GM19351 (cell line): Measurements from ENCODE around the gene LUZP1.

Source experiments
- ATAC-seq: cut with Tn5 transposase; IDR thresholded peaks from one replicate; pipeline ENCODE4 v1.9.1; 2021; ENCODE audit warnings: mild to moderate bottlenecking, moderate library complexity; ENCODE audit not compliant: unreplicated experiment

Gene LUZP1

DNA sequence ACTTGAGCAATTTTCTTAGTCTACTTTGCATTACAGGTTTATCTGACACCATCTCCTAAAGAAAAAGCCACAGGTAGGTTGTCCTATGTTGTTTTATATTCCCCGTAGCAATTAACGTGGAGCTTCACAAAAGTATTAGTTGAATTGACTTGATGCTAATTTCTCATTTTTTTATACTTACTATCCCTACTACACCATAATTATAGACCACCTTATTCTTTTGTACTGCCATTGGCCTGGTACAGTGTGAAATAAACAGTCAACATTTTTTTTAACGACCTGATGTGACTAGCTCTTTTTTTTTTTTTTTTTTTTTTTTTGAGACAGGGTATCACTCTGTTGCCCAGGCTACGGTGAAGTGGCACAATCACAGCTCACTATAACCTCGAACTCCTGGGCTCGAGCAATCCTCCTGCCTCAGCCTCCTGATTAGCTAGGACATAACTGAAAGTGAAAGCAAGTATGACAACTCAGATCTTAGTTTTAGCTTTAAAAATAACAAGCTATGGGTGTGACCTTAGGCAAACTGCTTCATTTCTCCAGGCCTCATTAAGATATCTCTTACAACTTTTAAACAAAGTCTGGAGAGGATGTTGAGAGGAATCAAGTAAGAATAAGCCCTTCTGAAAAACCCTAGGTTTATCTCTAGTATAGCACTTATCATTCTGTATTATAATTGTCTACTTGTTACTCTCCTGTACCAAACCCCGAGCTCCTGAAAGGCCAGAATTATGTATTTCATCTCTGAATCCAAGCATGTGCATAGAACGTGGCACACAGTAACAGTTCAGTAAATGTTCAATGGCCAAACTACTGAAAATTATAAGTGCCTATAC lies 49.5 kb downstream of the LUZP1 start:
- no peak for ATAC-seq

DNA sequence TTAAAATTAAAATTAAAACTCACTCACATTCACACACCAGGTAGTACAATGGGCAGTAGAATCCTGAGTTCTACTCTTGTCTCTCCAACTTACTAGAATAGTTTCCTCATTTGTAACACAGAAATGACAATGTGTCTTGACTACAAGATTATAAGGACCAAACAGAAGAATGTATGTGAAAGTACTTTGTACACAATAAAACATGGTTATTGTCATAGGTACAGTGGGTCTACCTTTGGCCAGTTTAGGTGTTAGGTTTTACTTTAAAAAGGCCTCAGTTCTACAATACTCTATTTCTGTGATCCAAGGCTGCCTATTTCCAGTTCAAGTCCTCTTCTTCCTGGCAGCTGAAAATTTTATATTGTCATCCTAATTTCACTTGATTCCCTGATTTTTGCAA lies 50.2 kb downstream of the LUZP1 start:
- ATAC-seq: no peak

DNA sequence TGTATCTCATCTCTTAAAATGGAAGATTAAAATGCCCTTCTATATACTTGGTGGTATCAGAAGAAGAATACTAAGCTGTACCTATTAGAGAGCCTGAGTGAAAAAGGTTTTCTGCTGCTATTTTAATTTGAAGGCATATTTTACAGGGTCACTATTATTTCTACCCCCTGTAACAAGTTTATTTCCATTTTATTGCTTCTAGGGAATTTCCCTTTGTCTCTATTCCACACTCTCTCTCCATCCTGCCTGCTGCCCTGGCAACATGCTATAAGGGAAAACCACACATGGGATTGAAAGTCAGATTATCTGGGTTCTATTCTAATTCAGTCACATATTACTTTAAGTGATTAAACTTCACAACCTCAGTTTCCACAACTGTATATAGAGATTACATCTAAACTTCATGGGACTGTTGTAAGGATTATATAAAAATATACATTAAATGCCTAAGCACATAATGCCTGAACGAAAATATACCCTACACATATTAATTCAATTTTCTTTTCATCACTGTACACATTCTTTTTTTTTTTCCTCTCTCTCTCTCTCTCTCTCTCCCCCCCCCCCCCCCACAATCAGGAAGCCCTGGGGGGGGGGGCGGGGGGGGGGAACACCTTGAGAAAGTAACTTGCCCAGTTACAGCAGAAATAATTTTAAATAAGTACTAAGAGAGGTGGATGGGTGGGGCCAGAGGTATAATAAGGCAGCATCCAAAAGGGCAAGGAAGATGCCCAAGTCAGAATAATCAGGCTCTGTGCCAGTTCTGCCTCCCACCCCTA lies 51.5 kb downstream of the LUZP1 start:
- no peak for ATAC-seq

DNA sequence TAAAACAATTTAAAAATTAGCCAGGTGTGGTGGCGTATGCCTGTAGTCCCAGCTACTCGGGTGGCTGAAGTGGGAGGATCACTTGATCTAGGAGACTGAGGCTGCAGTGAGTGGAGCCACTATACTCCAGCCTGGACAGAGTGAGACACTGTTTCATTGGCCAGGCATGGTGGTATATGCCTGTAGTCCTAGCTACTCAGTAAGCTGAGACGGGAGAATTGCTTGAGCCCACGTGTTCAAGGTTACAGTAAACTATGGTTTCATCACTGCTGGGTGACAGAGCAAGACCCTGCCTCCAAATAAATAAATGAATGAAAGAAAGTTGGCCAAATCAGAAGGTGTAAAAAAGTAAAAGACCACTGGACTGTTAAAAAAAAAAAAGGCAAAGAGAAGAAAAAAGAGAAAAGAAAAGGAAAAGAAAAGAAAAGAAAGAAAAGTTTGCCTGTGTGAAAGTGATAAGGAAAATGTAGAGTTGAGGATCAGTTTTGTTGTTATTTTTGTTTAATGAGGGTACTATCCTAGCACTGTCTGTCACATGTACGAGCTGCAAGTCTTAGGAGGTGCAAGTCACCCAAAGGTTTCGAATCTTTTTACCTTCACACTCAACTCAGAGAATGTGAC lies 52.3 kb downstream of the LUZP1 start:
- ATAC-seq: no peak

DNA sequence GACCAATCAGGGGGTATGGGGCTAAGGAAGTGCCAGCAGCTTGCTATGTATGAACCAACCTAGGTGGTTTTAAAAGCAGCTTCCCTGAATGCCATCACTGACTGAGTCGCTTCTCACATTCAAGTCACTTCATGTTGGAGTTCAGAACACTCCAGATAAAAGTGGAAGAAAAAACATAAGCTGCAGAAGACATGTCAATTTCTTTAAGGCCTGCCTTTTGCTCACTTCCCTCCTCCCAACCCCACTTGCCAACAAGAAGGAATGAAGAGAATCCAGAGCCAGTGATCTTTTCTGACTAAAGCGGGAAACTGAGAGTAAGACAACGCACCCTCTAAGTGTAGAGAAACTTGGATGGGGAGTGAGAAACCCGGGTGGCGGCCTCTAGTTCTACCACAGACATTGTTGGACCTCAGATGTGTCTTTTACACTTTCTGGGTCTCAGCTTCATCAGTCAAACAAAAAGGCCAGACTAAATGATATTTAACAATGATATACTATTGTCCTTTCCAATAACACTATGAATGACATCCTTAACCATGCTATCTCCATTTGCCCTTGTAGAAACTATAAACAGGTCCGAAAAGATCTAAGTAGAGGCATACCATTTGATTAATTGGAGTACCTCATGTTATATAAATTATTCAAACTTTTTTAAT lies 54.1 kb downstream of the LUZP1 start:
- no peak for ATAC-seq

DNA sequence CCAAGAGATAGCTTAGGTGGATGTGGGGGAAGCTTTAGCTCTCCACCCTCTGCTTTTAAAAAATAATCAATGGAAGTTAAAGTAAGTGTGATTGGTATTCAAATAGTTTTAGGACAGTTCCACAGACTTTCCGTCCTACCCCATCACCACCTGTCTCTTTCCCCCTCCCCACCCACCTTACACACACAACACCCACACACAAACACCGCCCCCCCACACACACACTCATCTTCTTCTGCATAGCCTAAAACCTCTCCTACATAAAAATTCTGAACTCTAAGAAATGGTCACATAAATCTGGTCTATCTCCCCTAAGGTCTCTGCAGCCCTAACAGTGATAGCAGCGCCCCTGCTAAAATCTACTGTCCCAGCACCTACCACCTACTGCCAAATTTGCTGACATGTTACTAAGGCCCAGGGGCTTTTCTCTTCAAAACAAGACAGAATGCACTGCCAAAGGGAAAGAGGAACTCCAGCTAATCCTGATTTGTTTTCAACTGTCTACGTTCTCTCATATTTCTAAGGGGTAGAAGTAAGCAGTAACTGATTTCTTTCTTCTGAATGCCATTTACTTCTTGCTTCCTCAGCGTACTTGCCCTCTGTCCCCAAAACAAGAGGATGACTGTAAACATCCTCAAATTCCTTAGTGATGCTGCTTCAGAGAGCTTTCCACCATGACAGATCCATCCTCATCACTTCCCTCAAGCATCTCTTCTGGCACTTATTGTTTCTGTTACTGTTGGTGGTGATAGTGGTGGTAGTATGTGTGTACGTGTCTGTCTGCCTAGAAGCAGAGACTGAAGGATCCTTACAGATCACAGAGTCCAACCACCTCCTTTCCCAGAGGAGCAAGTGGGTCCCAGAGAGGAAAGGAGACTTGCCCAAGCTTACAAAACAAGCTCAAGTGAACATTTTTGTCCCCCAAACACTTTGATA lies 56.8 kb downstream of the LUZP1 start:
- ATAC-seq: no peak

DNA sequence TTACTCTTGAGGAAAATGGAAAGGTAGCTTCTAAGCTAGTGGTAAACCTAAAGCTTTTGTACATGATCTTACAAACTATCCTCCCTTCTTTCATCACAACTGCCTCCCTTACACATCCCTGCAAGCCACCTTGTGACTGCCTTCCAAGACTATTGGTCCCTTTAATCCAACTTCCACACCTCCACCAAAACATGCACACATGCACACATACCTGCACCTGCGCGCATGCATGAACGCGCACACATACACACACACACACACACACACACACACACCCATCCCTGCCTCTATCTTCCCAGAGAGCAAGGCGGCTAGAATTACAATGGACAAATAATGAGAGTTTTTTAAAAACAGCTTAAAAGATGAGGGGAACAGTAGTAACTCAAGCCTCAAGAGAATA lies 58.3 kb downstream of the LUZP1 start:
- ATAC-seq: no peak

DNA sequence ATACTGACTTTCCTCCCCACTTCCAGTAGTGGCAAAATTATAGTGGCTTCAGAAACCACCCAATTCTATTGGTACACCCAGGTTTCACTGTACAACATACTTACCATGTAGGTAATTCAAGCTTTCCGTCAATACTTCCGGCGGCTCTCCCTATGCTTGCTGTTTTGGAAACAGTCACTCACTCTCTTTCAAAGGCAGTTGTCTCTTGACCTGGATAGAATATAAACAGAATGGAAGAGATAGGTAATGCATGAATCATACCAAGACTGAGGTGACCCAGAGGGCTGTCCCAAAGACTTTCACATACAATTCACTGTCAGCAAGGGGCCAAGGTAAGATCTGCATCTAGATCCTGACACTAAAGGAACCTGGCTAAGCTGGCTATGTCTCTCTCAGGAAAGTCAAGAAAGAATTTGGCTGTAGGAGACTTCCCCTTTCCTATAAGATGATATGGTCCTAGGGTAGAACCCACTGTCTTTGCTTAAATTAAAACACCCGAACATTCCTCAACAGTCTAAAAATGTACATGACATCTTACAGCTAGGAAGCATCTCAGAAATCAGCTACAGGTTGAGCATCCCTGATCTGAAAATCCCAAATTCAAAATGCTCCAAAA lies 59.6 kb downstream of the LUZP1 start:
- no peak for ATAC-seq

DNA sequence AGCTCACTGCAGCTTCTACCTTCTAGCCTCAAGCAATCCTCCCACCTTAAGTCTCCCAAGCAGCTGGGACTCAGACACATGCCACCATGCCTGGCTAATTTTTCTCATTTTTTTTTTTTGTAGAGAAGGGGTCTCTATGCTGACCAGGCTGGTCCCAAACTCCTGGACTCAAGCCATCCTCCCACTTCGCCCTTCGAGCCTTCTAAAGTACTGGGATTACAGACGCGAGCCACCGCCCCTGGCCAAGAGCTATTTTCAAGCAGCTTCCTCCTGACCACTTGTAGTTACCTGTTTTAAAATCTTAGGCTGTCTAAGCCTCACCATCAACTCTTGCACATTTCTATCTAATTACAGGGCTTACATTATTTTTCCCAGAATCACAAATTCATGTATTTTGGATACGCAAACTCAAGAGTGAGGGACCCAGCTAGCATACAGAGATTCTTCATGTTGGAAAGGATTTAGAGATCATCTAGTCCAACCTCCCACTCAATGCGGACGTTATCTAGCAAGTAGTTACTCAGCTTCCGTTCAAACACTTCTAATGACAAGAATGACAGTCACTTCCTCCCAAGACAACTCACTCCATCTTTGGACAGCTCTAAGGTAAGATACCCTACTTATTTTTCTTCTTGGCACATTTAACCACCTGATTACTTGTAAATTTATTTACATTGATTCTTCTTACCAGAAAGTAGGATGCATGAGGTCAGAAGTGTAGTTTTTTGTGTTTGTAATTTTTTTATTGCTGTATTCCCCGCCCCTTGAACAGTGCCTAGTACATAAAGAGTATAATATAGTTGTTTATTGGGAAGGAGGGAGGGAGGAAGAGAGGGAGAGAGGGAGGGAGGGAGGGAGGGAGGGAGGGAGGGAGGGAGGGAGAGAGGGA lies 65.4 kb downstream of the LUZP1 start:
- ATAC-seq: no peak

DNA sequence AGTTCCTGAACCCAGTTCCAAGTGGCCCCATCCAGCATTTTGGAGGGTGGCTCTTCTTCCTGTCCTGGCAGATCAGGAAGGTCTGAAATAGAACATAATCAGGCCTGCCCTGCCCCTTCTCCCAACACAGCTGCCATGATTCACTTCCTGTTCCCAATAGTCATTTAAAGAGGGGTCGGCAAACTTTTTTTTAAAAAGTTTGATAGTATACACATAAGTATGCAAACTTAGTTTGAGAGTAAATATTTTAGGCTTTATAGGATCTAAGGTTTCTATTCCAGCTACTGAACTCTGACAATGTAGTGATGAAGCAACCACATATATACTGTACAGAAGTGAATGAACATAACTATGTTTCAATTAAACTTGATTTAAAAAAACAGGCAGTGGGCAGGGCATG lies 66.4 kb downstream of the LUZP1 start:
- ATAC-seq: no peak

DNA sequence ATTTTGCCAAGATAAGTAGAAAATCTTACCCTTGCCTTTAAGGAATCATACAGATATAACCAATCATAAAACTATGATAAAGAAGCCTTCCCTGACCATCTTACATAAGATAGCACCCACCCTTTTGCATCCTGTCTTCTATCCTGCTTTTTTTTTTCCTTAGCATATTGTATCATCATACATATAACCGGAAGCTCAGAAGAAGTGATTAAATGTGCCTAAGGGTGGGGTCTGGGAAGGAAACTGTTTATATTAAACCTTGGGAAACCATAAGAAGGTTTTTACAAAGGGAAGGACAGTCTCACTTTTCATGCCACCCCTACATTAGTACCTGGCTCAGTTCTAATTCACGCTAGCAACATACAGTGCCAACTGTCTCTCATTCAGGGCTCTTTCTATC lies 66.8 kb downstream of the LUZP1 start:
- ATAC-seq: no peak

DNA sequence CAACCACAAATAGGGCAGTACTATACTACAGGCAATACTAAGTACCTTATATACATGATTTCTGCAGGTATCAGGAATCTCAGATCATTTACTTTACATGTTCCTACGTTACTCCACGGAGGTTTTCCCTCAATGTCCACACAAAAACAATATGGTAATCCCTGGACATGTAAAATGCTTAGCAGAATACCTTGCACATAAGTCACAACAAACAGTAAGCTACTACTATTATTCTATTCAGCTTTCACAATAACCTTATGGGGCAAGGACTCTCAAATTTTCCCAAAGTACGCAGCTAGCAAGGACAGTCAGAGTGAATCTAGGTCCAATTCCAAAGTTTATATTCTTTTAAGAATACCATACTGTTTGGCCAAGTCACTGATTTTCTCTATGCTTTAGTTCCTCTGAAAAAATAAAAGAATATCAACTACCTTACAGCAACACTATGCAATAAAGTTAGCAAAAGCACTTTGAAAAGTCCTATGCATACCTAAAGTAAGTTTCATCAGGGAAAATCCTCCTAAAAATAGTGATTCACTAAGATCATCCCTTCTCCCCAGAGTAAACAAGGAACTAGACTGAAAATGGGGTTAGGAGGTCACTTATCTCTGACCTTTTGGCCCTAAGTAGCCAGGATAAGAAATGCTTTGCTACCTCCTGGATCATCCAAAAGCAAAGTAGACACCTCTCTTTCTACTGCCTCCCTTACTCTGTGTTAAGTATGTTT lies 67.4 kb downstream of the LUZP1 start:
- ATAC-seq: no peak

DNA sequence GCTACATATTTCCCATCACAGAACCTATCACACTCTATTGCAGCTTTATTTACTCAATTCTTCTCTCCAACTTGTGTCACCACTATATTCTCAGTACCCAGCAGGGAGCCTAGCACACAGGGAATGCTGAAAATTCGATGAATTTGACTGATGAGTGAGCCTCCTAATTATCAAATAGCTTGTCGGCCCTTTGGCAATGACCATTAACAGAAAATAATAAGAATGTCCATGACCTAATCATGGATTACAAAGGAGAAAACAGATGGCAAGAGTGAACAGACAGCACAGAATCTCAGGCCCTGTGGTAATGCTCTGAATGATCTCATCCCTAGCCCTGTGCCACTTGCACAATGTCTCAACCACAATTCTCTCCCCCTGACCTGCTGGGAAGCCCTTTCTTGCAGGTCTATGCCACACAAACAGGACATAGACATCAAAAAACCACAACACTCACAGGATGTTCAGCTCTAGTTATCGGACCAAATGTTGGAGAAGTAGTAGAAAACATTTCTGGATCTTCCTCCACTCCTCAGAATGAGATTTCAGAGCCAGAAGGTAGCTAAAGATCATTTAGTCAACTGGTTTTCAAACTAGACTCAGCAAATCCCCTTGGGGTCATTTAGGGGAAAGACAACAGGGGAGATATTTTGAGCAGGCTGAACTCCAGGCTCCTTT lies 68.4 kb downstream of the LUZP1 start:
- no peak for ATAC-seq

DNA sequence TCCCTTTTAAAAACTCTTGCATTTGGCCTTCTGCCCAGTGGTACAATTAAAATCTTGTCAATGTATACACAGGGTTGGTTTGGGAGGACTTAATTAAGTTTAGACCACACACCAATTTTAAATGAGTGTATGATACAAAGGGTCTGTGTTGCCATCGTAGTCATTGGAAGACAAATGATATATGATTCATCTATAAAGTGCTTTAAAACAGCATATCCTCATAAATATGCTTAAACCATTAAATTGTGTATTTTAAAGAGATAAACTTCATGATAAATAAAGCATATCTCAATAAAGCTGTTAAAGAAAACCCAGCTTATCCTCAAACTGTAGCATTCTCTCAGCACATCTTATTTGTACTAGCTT lies 69.5 kb downstream of the LUZP1 start:
- no peak for ATAC-seq

DNA sequence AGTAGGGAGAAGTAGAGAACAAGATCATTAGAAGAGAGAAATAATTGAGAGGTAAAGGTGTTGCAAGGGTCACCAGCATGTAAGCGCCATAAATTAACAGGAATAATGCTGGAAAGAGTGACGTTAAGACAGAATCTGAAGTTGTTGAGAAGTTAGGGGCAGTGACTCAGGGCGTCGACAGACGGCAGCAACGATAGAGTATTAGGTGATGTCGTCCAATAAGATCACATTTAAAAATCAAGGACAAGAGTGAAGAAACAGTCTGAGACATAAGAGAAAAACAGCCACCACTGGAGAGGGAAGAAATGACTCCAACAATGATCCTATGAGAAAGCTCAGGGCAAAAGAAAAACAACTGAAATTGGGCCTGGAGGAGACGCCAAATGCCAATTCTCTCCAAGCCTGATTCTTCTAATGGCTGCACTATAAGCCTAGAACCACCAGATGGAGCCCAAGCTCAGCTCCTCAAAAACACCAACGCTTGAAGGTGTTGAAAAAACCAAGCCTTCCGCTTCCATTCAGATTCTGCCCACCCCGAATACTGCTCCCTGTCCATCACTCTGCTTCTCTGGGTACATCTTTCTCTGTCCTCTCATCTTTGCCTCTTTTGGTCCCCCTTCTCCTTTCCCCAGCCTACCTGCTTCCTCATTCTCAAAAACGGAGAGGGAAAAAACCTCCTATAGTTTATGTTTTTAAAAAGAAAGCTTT lies 70.0 kb downstream of the LUZP1 start:
- ATAC-seq: no peak

DNA sequence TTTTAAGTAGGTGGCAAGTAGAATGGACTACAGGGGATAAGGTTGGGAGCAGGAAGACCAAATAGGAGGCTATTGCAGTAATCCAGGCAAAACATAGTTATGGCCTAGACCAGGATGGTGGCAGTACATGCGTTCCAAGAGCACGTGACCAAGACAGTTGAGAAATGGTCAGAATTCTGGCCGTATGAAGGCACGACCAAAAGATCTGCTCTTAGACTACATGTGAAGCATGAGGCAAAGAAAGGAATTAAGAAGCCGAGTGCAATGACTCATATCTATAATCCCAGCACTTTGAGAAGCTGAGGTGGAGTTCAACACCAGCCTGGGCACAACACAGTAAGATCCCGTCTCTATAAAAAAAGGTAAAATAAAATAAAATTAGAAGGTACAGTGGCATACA lies 71.3 kb downstream of the LUZP1 start:
- no peak for ATAC-seq

DNA sequence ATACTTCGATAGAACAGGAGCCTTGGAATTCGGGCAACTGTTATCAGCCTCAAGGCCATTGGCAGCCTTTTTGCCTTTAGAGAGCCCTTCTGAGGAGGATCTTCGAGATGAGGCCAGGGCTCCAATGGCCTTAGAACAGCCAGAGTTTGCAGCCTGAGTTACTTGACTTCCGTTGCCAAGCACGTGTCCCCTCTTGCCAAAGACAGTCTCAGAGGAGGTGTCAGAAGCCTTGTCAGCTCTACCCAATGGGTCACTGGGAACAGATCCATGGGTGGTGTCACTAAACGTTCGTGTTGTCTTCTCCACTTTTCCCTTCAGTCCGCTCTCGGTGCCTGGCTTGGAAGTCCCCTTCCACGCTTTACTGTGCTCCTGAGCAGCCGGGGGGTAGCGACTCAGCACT lies 76.2 kb downstream of the LUZP1 start:
- no peak for ATAC-seq
